Activated T-cell treated with anti-CD3 and anti-CD28 coated beads, Interleukin-2, amount 50 U/mL, for 72 hours (primary cell): ENCODE results near the gene NPTXR. TPM values are rescaled to one million over a fixed set of nuclear protein-coding genes. Genes with fewer than 3 reads are reported as not detected.
"Not testable (repeated sequence)": the region's sequence is repeated elsewhere in the genome, so short reads cannot be mapped to it uniquely, and the experiment has no call there.

Experiments used
- ATAC-seq, 2 donors: fragments of 150-1000 bp; cut with Tn5 transposase; replicated peaks in 1 of 2; 2 replicates each; pipeline ENCODE4 v1.10.0; 2021; ENCODE audit warnings: moderate library complexity in 2 of 2, mild to moderate bottlenecking in 1 of 2
- DNase-seq, 2 donors: peaks; one replicate each; pipeline ENCODE4 v3.0.0; 2021 to 2022; ENCODE audit warnings: mixed read lengths in 1 of 2
- H3K27ac Mint-ChIP-seq: one replicate; pipeline ENCODE4 v1.8.0; 2022; ENCODE audit warnings: mild to moderate bottlenecking, moderate library complexity, mixed read lengths
- H3K27me3 Mint-ChIP-seq: one replicate; pipeline ENCODE4 v1.8.0; 2022; ENCODE audit warnings: low read depth, mixed read lengths
- H3K36me3 Mint-ChIP-seq, 2 donors: one replicate each; pipeline ENCODE4 v1.8.0; 2022; ENCODE audit warnings: mixed read lengths in 2 of 2, mild to moderate bottlenecking in 1 of 2; ENCODE audit not compliant: insufficient read depth in 2 of 2
- H3K4me1 Mint-ChIP-seq: one replicate; pipeline ENCODE4 v1.8.0; 2022; ENCODE audit warnings: low read depth, mixed read lengths
- H3K4me3 Mint-ChIP-seq, 2 donors: one replicate each; pipeline ENCODE4 v1.8.0; 2022; ENCODE audit warnings: mild to moderate bottlenecking in 2 of 2, mixed read lengths in 2 of 2, moderate library complexity in 2 of 2
- H3K9me3 Mint-ChIP-seq, 2 donors: one replicate each; pipeline ENCODE4 v1.8.0; 2022; ENCODE audit warnings: mixed read lengths in 2 of 2
- total RNA-seq, 2 donors: library from RNA; stranded (reverse); gene quantifications; one replicate each; pipeline ENCODE4 v1.2.3, GENCODE V29; 2022

The NPTXR gene
- total RNA-seq, 2 donors from 2014 or later = 6.3 to 6.4 TPM

GRCh38 chr22:38858492-38858891 is 14.7 kb upstream of the NPTXR start:
- Mint-ChIP-seq H3K9me3 (no peaks in the 10 kb centered on the region), H3K27me3 (no peaks in the 10 kb centered on the region)
- ATAC-seq = no peak

GRCh38 chr22:38854476-38854875 is 10.6 kb upstream of the NPTXR start:
- not testable (repeated sequence) for H3K27me3 Mint-ChIP-seq, H3K9me3 Mint-ChIP-seq, H3K36me3 Mint-ChIP-seq, DNase-seq, ATAC-seq, H3K4me3 Mint-ChIP-seq, H3K27ac Mint-ChIP-seq, H3K4me1 Mint-ChIP-seq

More at GRCh38 chr22:38858492-38858891, 14.7 kb upstream of the NPTXR start:
- H3K4me3 Mint-ChIP-seq = no peak overlapping the region
- H3K36me3 Mint-ChIP-seq = no peaks in the 10 kb centered on the region
- peak overlapping the region; percentile 5 for H3K27ac Mint-ChIP-seq
- H3K4me1 Mint-ChIP-seq = no peaks in the 10 kb centered on the region
- DNase-seq = no peak

- H3K4me1 Mint-ChIP-seq, H3K27me3 Mint-ChIP-seq, H3K36me3 Mint-ChIP-seq, ATAC-seq, DNase-seq, H3K27ac Mint-ChIP-seq, H3K4me3 Mint-ChIP-seq, H3K9me3 Mint-ChIP-seq: not testable (repeated sequence)
Observed at GRCh38 chr22:38853883-38854282, 10.1 kb upstream of the NPTXR start.

- Mint-ChIP-seq H3K27ac (no peak overlapping the region), H3K36me3 (no peaks in the 10 kb centered on the region), H3K4me1 (no peaks in the 10 kb centered on the region), H3K27me3 (no peaks in the 10 kb centered on the region), H3K4me3 (no peak overlapping the region), H3K9me3 (no peaks in the 10 kb centered on the region)
- DNase-seq = no peak
- no peak for ATAC-seq
Observed at GRCh38 chr22:38853196-38853651, 9.4 kb upstream of the NPTXR start.

GRCh38 chr22:38852522-38852921 is 8.7 kb upstream of the NPTXR start:
- H3K36me3 Mint-ChIP-seq = no peaks in the 10 kb centered on the region
- H3K27me3 Mint-ChIP-seq = no peaks in the 10 kb centered on the region
- no peak overlapping the region for H3K27ac Mint-ChIP-seq
- H3K9me3 Mint-ChIP-seq = no peaks in the 10 kb centered on the region
- DNase-seq = no peak
- no peaks in the 10 kb centered on the region for H3K4me1 Mint-ChIP-seq
- no peak overlapping the region for H3K4me3 Mint-ChIP-seq
- no peak for ATAC-seq

GRCh38 chr22:38850941-38851849 is 7.4 kb upstream of the NPTXR start:
- H3K4me1 Mint-ChIP-seq = no peaks in the 10 kb centered on the region
- DNase-seq (no peak), ATAC-seq (no peak)
- no peaks in the 10 kb centered on the region for H3K27me3 Mint-ChIP-seq
- no peak overlapping the region for H3K27ac Mint-ChIP-seq
- H3K36me3 Mint-ChIP-seq = no peaks in the 10 kb centered on the region
- no peak overlapping the region for H3K4me3 Mint-ChIP-seq
- no peaks in the 10 kb centered on the region for H3K9me3 Mint-ChIP-seq

- Mint-ChIP-seq H3K4me1 (no peaks in the 10 kb centered on the region), H3K9me3 (no peaks in the 10 kb centered on the region), H3K27me3 (peaks cover 3% of the 10 kb centered on the region), H3K4me3 (no peak overlapping the region), H3K27ac (no peak overlapping the region), H3K36me3 (no peaks in the 10 kb centered on the region)
- DNase-seq (no peak), ATAC-seq (no peak)
Observed at GRCh38 chr22:38850399-38850798, 6.6 kb upstream of the NPTXR start.

- no peak overlapping the region for H3K4me3 Mint-ChIP-seq
- H3K4me1 Mint-ChIP-seq = no peaks in the 10 kb centered on the region
- H3K27ac Mint-ChIP-seq = no peak overlapping the region
- no peaks in the 10 kb centered on the region for H3K9me3 Mint-ChIP-seq
- DNase-seq = no peak
- peaks cover 9% of the 10 kb centered on the region for H3K27me3 Mint-ChIP-seq
- no peak for ATAC-seq
- H3K36me3 Mint-ChIP-seq = no peaks in the 10 kb centered on the region
Observed at GRCh38 chr22:38849811-38850210, 6.0 kb upstream of the NPTXR start.

GRCh38 chr22:38846412-38846811 is 2.6 kb upstream of the NPTXR start:
- no peak overlapping the region for H3K4me3 Mint-ChIP-seq
- H3K27ac Mint-ChIP-seq = no peak overlapping the region
- H3K27me3 Mint-ChIP-seq = peaks cover 31% of the 10 kb centered on the region
- H3K36me3 Mint-ChIP-seq = no peaks in the 10 kb centered on the region
- ATAC-seq (no peak), DNase-seq (no peak)
- peaks cover 11% of the 10 kb centered on the region for H3K4me1 Mint-ChIP-seq
- no peaks in the 10 kb centered on the region for H3K9me3 Mint-ChIP-seq

GRCh38 chr22:38845004-38845740 is 1.3 kb upstream of the NPTXR start:
- ATAC-seq (no peak), DNase-seq (no peak)
- peaks cover 11% of the 10 kb centered on the region for H3K4me1 Mint-ChIP-seq
- peaks cover 39% of the 10 kb centered on the region for H3K27me3 Mint-ChIP-seq
- no peak overlapping the region for H3K27ac Mint-ChIP-seq
- H3K36me3 Mint-ChIP-seq = no peaks in the 10 kb centered on the region
- H3K9me3 Mint-ChIP-seq = no peaks in the 10 kb centered on the region
- peak overlapping the region in 1 of 2 donors; percentile 66 for H3K4me3 Mint-ChIP-seq

- ATAC-seq (peak; percentile 0), DNase-seq (no peak)
- H3K27me3 Mint-ChIP-seq = peaks cover 39% of the 10 kb centered on the region
- H3K4me1 Mint-ChIP-seq = peaks cover 11% of the 10 kb centered on the region
- no peaks in the 10 kb centered on the region for H3K36me3 Mint-ChIP-seq
- no peak overlapping the region for H3K27ac Mint-ChIP-seq
- peak overlapping the region; percentile 52 to 66 for H3K4me3 Mint-ChIP-seq
- no peaks in the 10 kb centered on the region for H3K9me3 Mint-ChIP-seq
Observed at GRCh38 chr22:38844315-38845003, 631 bp upstream of the NPTXR start.

- Mint-ChIP-seq H3K27ac (no peak overlapping the region), H3K4me1 (peaks cover 11% of the 10 kb centered on the region), H3K9me3 (no peaks in the 10 kb centered on the region), H3K27me3 (peaks cover 39% of the 10 kb centered on the region), H3K4me3 (peak overlapping the region in 1 of 2 donors; percentile 60), H3K36me3 (no peaks in the 10 kb centered on the region)
- ATAC-seq (peak; percentile 92 to 93), DNase-seq (peak; percentile 81 to 83)
Observed at GRCh38 chr22:38843201-38843656, 599 bp downstream of the NPTXR start.
